ENCODE results near the gene ALPP.
"Not testable (repeated sequence)": the region's sequence is repeated elsewhere in the genome, so short reads cannot be mapped to it uniquely, and the experiment has no call there.

ALPP gene

DNA sequence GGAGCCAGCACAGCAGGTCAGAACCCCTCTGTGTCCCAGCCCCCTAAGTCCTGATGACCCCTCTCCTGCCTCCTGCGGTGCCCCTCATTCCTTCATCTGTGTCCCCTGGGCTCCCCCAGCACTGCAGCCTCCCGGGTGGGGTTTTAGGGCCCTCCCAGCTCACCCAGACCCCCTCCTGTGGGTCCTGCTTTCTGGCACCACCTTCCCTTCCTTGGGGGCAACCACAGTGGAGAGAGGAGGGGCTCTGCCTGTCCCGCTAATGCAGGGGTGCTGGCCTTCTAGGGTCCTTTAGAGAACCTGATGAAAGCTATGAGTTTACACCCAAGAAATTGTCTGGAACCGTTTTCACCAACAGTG is 42.7 kb upstream of the ALPP start:
- FAIRE-seq (no peak), DNase-seq (ENCODE audit: insufficient read length, low spot score) (no peak)
- TF ChIP-seq SPI1 (IDR thresholded peaks at IDR 0.05; ENCODE audit: low read depth, low read length) (no peak), TAF1 (IDR thresholded peaks at IDR 0.05; ENCODE audit: low read depth, low read length) (no peak), POLR2A (IDR thresholded peaks at IDR 0.05; ENCODE audit: low read depth, low read length) (no peak), POU2F2 (IDR thresholded peaks at IDR 0.05; ENCODE audit: low read depth, low read length) (no peak), POLR2AphosphoS5 (IDR thresholded peaks at IDR 0.05; ENCODE audit: low read depth, low read length) (no peak), PAX5 (IDR thresholded peaks at IDR 0.05; ENCODE audit: insufficient read depth, low read length, severe bottlenecking) (no peak)

DNA sequence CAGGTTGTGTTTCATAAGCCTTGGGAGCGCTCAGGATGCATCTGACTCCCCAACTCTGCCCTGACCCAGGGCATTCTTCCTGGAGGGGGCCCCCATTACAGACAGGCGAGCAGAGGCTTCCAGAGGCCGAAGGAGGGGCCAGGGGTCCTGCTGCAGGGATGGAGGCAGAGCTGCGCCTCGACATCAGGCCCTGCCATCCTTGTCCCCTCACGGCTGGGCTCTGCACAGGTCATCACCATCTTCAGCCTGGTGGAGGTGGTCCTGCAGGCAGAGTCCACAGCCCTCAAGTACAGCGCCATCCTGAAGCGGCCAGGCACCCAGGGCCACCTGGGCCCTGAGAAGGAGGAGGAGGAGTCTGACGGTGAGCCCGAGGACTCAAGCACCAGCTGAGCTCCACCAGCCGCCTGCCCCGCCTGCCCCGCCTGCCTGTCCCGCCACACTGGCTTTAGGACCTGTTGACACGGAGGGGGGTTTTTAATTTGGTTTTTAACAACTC is 42.3 kb upstream of the ALPP start:
- FAIRE-seq (no peak), DNase-seq (ENCODE audit: insufficient read length, low spot score) (no peak)
- TF ChIP-seq POU2F2 (IDR thresholded peaks at IDR 0.05; ENCODE audit: low read depth, low read length), result no peak
- TF ChIP-seq PAX5 (IDR thresholded peaks at IDR 0.05; ENCODE audit: insufficient read depth, low read length, severe bottlenecking), result no peak
- no peak for TF ChIP-seq TAF1 (IDR thresholded peaks at IDR 0.05; ENCODE audit: low read depth, low read length)
- no peak for TF ChIP-seq SPI1 (IDR thresholded peaks at IDR 0.05; ENCODE audit: low read depth, low read length)
- TF ChIP-seq POLR2AphosphoS5 (IDR thresholded peaks at IDR 0.05; ENCODE audit: low read depth, low read length), result no peak
- TF ChIP-seq POLR2A (IDR thresholded peaks at IDR 0.05; ENCODE audit: low read depth, low read length), result no peak

DNA sequence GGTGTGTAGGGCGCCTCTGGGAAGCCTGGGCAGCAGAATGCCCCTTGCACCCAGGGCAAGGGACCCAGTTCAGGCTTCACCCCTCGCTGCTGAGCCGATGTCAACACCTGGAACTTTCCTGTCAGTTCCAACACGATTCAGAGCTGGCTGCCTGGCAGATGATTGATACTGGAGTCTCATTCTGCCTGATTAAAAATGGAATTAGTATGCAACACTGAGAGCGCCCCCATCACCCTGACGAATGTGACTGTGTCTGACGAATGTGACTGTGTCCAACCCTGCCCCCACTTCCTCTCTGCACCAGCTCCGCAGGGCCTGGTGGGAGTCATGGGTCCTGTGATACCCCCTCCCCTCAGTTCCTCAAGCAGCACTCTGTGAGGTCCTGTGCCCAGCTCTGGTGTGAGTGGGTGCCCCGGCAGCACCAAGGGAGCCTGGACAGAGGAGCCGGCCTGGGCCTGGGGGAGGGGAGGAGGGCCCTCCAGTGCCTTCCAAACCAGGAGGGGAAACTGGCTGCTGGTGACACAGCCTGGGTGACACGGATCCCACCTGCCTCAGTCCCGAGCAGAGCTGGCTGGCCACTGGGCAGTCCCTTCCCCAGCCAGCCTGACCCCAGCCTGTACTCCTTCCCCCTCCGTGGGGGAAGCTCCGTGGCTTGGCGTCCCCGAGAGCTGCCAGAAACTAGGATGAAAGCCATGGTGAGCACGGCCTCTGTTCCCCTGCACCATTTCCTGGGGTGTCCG is 41.4 kb upstream of the ALPP start:
- FAIRE-seq, result no peak
- DNase-seq (ENCODE audit: insufficient read length, low spot score), result no peak
- TF ChIP-seq TAF1 (IDR thresholded peaks at IDR 0.05; ENCODE audit: low read depth, low read length) (no peak), POLR2AphosphoS5 (IDR thresholded peaks at IDR 0.05; ENCODE audit: low read depth, low read length) (no peak)

DNA sequence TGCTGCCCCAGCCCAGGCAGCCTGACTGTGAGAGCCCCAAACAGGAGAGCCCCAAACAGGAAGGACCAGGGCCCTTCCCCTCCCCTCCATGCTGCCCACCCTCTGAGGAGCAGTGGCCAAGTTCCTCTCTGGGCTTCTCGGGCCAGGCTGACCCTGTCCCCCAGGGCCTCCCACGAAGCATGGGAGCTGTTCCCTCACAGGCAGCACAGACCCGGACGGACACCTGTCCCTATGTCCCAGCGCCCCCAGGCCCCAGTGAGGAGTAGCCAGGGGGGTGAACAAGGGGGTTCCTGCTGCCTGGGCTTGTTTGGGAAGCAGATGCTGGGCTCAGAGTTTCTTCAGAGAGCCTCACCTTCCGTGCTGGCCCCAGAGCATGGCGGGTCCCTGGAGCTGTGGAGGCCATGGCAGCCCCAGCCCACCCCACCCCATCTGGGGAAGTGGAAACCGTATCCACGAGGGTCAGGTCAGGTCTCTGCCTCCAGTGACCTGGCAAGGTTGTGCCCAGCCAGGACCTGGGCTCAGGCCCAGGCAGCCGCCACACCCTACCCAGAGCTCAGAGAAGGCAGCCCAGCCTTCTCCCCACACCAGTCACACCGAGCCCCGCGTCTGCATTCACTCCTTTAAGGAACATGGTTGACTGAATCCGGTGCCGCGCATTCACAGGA is 40.3 kb upstream of the ALPP start:
- FAIRE-seq; DNase-seq (ENCODE audit: insufficient read length, low spot score): not testable (repeated sequence)

DNA sequence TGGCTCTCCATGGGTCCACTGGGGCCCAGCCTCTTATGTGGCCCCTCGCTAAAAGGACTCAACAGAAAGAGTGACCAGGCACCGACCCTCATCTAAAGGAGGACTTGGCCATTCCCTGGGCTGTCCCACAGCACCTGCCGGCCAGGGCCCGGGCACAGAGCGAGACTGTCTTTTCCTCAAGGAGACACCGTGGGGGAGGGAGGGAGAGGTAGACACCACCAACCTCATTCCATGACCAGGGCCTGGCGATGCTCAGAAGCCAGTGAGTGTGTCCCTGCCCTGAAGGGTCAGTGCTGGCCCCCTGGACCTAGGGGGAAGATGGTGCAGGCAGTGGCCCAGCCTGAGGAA is 39.8 kb upstream of the ALPP start:
- FAIRE-seq, result no peak
- TF ChIP-seq POU2F2 (IDR thresholded peaks at IDR 0.05; ENCODE audit: low read depth, low read length) (no peak), POLR2A (IDR thresholded peaks at IDR 0.05; ENCODE audit: low read depth, low read length) (no peak), SPI1 (IDR thresholded peaks at IDR 0.05; ENCODE audit: low read depth, low read length) (no peak), TAF1 (IDR thresholded peaks at IDR 0.05; ENCODE audit: low read depth, low read length) (no peak), PAX5 (IDR thresholded peaks at IDR 0.05; ENCODE audit: insufficient read depth, low read length, severe bottlenecking) (no peak)
- no peak for DNase-seq (ENCODE audit: insufficient read length, low spot score)

DNA sequence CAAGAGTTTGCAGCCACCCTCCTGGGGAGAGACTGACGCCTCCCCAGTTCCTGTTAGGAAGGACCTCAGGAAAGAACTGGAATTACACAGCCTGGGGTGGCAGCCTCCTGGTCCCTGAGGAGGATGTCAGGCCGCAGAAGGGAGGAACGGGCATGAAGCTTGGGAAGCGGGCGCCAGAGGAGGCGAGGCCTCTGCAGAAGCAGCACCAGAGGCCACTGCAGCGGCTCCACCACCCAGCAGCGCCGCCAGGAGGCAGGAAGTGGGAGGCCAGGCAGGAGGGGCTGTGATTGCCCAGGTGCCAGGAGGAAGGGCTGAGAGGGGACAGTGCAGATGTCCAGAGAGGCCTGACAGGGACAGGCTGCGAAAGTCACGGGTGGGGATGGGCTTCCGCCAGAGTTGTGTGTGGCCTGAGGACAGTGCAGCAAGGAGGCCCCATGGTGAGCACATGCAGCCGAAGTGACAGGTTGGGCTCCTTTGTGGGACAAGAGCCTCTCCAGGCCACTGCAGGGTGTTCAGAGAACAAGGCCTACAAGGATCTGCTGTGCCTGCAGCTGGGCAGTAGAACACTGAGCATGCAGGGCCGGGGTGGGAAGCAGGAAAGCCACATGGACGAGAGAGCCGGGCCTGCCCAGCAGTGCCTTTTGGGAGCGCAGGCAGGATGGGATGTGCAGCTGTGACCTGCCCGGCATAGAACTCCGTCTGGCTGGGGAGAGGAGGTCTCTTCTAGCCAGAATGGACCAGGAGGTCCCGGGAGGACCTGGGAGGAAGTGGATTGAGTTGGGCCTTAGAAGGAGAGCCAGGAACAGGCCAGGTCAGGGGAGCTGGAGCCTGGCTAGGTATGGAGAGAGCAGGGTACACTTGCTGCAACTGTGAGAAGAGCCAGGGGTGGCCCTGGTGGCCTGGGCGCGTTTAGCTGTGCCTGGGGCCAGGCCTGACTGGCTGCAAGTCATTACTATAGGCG is 39.1 kb upstream of the ALPP start:
- TF ChIP-seq SPI1 (IDR thresholded peaks at IDR 0.05; ENCODE audit: low read depth, low read length), result no peak
- no peak for TF ChIP-seq POU2F2 (IDR thresholded peaks at IDR 0.05; ENCODE audit: low read depth, low read length)
- no peak for FAIRE-seq
- DNase-seq (ENCODE audit: insufficient read length, low spot score), result no peak

DNA sequence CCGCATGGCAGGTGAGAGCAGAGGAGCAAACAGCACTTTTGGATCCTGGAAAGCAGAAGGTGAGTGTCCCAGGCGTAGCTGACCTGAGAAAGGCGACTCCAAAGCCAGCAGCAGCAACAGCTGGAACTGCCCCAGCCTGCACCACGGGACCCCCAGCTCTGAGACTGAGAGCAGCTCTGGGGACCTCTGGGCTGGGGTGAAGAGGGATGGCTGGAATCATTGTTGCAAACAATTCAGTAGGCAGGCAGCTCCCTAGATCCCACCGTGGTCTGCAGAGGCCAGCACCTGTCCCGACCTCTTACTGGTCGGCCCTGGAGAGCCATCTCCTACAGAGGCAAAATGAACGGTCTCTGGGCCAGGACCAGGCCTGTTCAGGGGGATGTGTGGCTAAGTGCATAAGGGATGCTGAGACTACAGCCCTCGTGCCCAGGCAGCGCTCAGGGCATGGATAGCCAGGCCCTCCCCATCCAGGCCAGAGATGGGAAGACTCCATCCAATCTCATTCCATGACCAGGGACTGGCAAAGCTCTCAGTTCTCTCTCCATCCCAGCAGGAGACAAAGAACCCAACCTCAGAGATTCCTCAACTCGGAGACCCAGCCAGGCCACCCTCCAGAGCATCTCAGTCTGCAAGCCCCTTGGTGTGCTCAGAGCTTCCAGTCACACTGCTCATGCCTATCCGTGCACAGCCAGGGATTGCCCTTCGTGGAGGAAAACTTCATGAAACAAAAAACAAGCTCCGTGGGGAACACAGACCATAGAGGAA is 38.2 kb upstream of the ALPP start:
- TF ChIP-seq POLR2AphosphoS5 (IDR thresholded peaks at IDR 0.05; ENCODE audit: low read depth, low read length), result no peak
- TF ChIP-seq POLR2A (IDR thresholded peaks at IDR 0.05; ENCODE audit: low read depth, low read length), result no peak
- no peak for TF ChIP-seq TAF1 (IDR thresholded peaks at IDR 0.05; ENCODE audit: low read depth, low read length)
- TF ChIP-seq POU2F2 (IDR thresholded peaks at IDR 0.05; ENCODE audit: low read depth, low read length), result no peak
- no peak for TF ChIP-seq PAX5 (IDR thresholded peaks at IDR 0.05; ENCODE audit: insufficient read depth, low read length, severe bottlenecking)
- TF ChIP-seq SPI1 (IDR thresholded peaks at IDR 0.05; ENCODE audit: low read depth, low read length), result no peak
- DNase-seq (ENCODE audit: insufficient read length, low spot score) (no peak), FAIRE-seq (no peak)

DNA sequence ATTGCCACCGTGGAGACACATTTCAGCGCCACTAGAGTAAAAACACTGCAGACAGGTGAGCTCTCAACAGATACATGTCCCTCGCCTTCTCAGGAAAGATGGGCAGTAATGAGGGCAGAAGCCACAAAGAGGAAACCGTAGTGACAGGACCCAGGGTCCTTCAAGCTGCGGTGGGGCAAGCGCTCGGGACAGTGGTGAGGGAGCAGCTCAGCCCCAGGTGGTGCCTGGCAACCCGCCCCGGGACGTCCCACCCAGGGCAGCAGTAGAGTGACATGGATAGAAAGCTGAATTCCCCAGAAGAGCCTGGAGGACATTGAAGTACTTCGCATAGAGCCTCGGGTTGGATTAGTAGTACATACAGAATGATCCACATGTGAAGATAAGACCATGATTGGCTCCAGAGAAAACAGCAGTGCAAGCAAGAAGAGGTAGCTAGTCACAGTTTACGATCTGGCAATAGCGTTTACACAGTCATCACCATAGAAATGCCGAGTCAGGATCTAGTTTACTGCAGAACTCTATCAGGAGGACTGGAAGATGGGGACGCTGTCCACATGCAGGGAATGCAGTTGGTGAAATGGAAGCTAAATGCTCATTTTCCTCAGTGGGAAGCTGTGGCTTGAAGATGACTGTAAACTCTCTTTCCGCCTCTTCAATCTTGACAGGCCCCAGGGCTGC is 37.4 kb upstream of the ALPP start:
- no peak for FAIRE-seq

DNA sequence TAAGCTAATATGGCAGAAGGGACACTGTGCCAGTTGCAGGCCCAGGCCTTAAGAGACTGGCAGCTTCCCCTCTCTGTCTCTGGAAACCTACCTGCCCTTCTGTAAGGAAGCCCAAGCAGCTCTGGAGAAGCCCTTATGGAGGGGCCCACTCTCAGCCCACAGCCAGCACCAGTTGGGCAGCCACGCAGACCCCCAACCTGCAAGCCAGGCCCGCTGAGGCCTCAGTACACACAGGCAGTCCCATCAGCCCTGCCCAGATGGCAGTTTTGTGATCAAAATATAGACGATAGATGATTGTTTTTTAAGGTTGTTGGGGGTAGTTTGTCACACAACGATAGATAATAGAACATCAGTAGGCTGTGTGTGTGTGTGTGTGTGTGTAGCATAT is 36.8 kb upstream of the ALPP start:
- DNase-seq (ENCODE audit: insufficient read length, low spot score) (no peak), FAIRE-seq (no peak)
- TF ChIP-seq TAF1 (IDR thresholded peaks at IDR 0.05; ENCODE audit: low read depth, low read length), result no peak
- no peak for TF ChIP-seq PAX5 (IDR thresholded peaks at IDR 0.05; ENCODE audit: insufficient read depth, low read length, severe bottlenecking)
- TF ChIP-seq POU2F2 (IDR thresholded peaks at IDR 0.05; ENCODE audit: low read depth, low read length), result no peak
- TF ChIP-seq POLR2A (IDR thresholded peaks at IDR 0.05; ENCODE audit: low read depth, low read length), result no peak
- TF ChIP-seq POLR2AphosphoS5 (IDR thresholded peaks at IDR 0.05; ENCODE audit: low read depth, low read length), result no peak
- TF ChIP-seq SPI1 (IDR thresholded peaks at IDR 0.05; ENCODE audit: low read depth, low read length), result no peak

More for the DNA sequence above, 37.4 kb upstream of the ALPP start:
- TF ChIP-seq POLR2AphosphoS5 (IDR thresholded peaks at IDR 0.05; ENCODE audit: low read depth, low read length) (no peak), PAX5 (IDR thresholded peaks at IDR 0.05; ENCODE audit: insufficient read depth, low read length, severe bottlenecking) (no peak), POLR2A (IDR thresholded peaks at IDR 0.05; ENCODE audit: low read depth, low read length) (no peak), TAF1 (IDR thresholded peaks at IDR 0.05; ENCODE audit: low read depth, low read length) (no peak), SPI1 (IDR thresholded peaks at IDR 0.05; ENCODE audit: low read depth, low read length) (no peak), POU2F2 (IDR thresholded peaks at IDR 0.05; ENCODE audit: low read depth, low read length) (no peak)
- DNase-seq (ENCODE audit: insufficient read length, low spot score), result no peak

Data from GM12891 (cell line).